Measurements from ENCODE around the gene IL5RA.

DNA sequence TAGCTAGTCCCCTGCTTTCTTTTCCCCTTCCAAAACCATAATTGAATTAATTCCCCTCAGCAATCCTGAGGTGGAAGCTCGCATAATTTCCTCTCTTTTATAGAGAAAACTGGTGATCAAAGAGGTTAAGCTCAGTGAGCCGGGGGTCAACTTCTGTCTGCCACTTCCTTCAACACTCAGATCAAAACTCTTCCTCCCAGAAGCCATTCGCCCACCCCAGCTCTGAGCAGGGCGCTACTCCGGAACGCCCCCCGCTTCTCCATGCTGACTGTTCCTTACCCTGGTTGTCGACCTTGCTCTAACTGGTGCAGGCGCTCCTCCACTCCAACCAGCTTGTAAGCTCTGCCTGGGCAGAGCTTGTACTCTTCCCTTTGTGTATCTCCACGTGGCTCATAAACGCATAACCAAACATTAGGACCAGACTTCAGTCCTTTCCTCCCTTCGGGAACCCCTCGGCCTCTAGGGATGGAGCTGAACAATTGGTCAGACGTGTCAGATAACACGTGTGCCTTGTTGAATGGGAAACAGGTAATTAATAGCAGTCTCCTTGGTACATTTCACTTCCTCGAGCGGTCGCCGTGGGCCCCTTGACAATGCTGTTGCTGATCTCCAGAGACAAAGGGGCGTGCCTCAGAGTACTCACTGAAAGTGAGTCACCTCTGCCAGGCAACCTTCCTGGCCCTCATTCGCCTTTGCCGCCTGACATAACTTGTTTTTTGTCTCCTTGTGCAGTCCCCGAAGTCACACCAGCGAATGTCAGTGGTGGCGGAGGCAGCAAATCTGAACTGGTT, 71.8 kb downstream of the IL5RA start:
- TF ChIP-seq EP300 (IDR thresholded peaks at IDR 0.05; ENCODE audit: borderline replicate concordance in 1 of 2, low read depth in 1 of 2, low read length in 1 of 2) (no peak), JUND (IDR thresholded peaks at IDR 0.05) (no peak)
